ENCODE data around the gene PPIP5K1. TPM values are rescaled to one million over a fixed set of nuclear protein-coding genes. Genes with fewer than 3 reads are reported as not detected.

PPIP5K1 gene
- total RNA-seq, 1 experiment from 2014 or later: 33.5 TPM

GRCh38 chr15:43516801-43517353 lies 73.1 kb downstream of the PPIP5K1 start:
- no peaks in the 10 kb centered on the region for H3K27me3 ChIP-seq (replicated peaks; ENCODE audit: insufficient read depth, low read depth, low read length, poor library complexity)
- H3K36me3 ChIP-seq (ENCODE audit: insufficient read depth, low read length, poor library complexity, severe bottlenecking): peaks cover 21% of the 10 kb centered on the region
- DNase-seq (ENCODE audit: low spot score): peak; percentile 46
- no peaks in the 10 kb centered on the region for H3K9me3 ChIP-seq (ENCODE audit: low read depth, low read length, poor library complexity, severe bottlenecking)
- TSS peak; percentile 67 for BruUV-seq (replicated peaks)
- peak overlapping the region; percentile 80 for H3K27ac ChIP-seq (ENCODE audit: low read depth, low read length, poor library complexity, severe bottlenecking)
- ChIA-PET POLR2A (ENCODE audit: low non-redundant PET) (interaction anchor here (0.7 kb wide), 1 partner anchor 363 kb away, joined by 3 read pairs; no protein-coding TSS in a partner anchor), CTCF (no interaction called here)
- H3K4me1 ChIP-seq (ENCODE audit: insufficient read depth, low read length, poor library complexity, severe bottlenecking): peaks cover 36% of the 10 kb centered on the region
- H3K4me3 ChIP-seq (ENCODE audit: low read depth, low read length, poor library complexity, severe bottlenecking): peak overlapping the region; percentile 76
- intact Hi-C loops (cut with micrococcal nuclease; ENCODE audit: unreplicated experiment): loop anchor here (10.0 kb wide), 1 partner anchor 72 kb away; no protein-coding TSS in a partner anchor
- no peak for TF ChIP-seq EZH2 (IDR thresholded peaks at IDR 0.05; ENCODE audit: borderline replicate concordance, low read depth, low read length, poor library complexity, severe bottlenecking)
- no peak for TF ChIP-seq CTCF (conservative IDR thresholded peaks at IDR 0.05; ENCODE audit: low read depth, low read length)

- peak; percentile 29 for DNase-seq (ENCODE audit: low spot score)
- CTCF ChIA-PET: no interaction called here
- BruUV-seq (replicated peaks): no TSS peak
- H3K4me1 ChIP-seq (ENCODE audit: insufficient read depth, low read length, poor library complexity, severe bottlenecking): peaks cover 43% of the 10 kb centered on the region
- peak overlapping the region; percentile 76 for H3K4me3 ChIP-seq (ENCODE audit: low read depth, low read length, poor library complexity, severe bottlenecking)
- H3K27me3 ChIP-seq (replicated peaks; ENCODE audit: insufficient read depth, low read depth, low read length, poor library complexity): no peaks in the 10 kb centered on the region
- H3K36me3 ChIP-seq (ENCODE audit: insufficient read depth, low read length, poor library complexity, severe bottlenecking): peaks cover 14% of the 10 kb centered on the region
- intact Hi-C loops (cut with micrococcal nuclease; ENCODE audit: unreplicated experiment): loop anchor here (10.0 kb wide), 1 partner anchor 71 kb away; no protein-coding TSS in a partner anchor
- POLR2A ChIA-PET (ENCODE audit: low non-redundant PET): interaction anchor here (0.6 kb wide), 1 partner anchor 148 kb away, joined by 3 read pairs; no protein-coding TSS in a partner anchor
- no peaks in the 10 kb centered on the region for H3K9me3 ChIP-seq (ENCODE audit: low read depth, low read length, poor library complexity, severe bottlenecking)
- H3K27ac ChIP-seq (ENCODE audit: low read depth, low read length, poor library complexity, severe bottlenecking): peak overlapping the region; percentile 80
- TF ChIP-seq CTCF (conservative IDR thresholded peaks at IDR 0.05; ENCODE audit: low read depth, low read length) (no peak), EZH2 (IDR thresholded peaks at IDR 0.05; ENCODE audit: borderline replicate concordance, low read depth, low read length, poor library complexity, severe bottlenecking) (no peak)
Observed at GRCh38 chr15:43516185-43516584, 73.8 kb downstream of the PPIP5K1 start.

- peaks cover 9% of the 10 kb centered on the region for H3K36me3 ChIP-seq (ENCODE audit: insufficient read depth, low read length, poor library complexity, severe bottlenecking)
- H3K27ac ChIP-seq (ENCODE audit: low read depth, low read length, poor library complexity, severe bottlenecking): peak overlapping the region; percentile 80
- H3K9me3 ChIP-seq (ENCODE audit: low read depth, low read length, poor library complexity, severe bottlenecking): no peaks in the 10 kb centered on the region
- no TSS peak for BruUV-seq (replicated peaks)
- H3K4me1 ChIP-seq (ENCODE audit: insufficient read depth, low read length, poor library complexity, severe bottlenecking): peaks cover 44% of the 10 kb centered on the region
- no peak overlapping the region for H3K4me3 ChIP-seq (ENCODE audit: low read depth, low read length, poor library complexity, severe bottlenecking)
- intact Hi-C loops (cut with micrococcal nuclease; ENCODE audit: unreplicated experiment): loop anchor here (10.0 kb wide), 1 partner anchor 71 kb away; no protein-coding TSS in a partner anchor
- ChIA-PET POLR2A (ENCODE audit: low non-redundant PET) (interaction anchor here (0.6 kb wide), 2 partner anchors 14 to 147 kb away, joined by 3 read pairs; no protein-coding TSS in a partner anchor), CTCF (no interaction called here)
- no peak for DNase-seq (ENCODE audit: low spot score)
- no peaks in the 10 kb centered on the region for H3K27me3 ChIP-seq (replicated peaks; ENCODE audit: insufficient read depth, low read depth, low read length, poor library complexity)
- no peak for TF ChIP-seq EZH2 (IDR thresholded peaks at IDR 0.05; ENCODE audit: borderline replicate concordance, low read depth, low read length, poor library complexity, severe bottlenecking)
- TF ChIP-seq CTCF (conservative IDR thresholded peaks at IDR 0.05; ENCODE audit: low read depth, low read length): no peak
Observed at GRCh38 chr15:43515741-43516140, 74.3 kb downstream of the PPIP5K1 start.
